GM23248 (cell line): ENCODE data around the gene SLBP. TPM values are rescaled to one million over a fixed set of nuclear protein-coding genes. Genes with fewer than 3 reads are reported as not detected.

Experiments
- DNase-seq: peaks from one replicate; pipeline ENCODE4 v3.0.0-alpha.2; 2015
- H2AFZ ChIP-seq: fragments of 200-600 bp; sonication (generic); 2 replicates; pipeline ENCODE4 v1.6.1; 2016; ENCODE audit warnings: antibody characterized with exemption
- H3F3A ChIP-seq: fragments of 200-600 bp; sonication (generic); 2 replicates; pipeline ENCODE4 v1.6.1; 2016; ENCODE audit warnings: mild to moderate bottlenecking, antibody characterized with exemption, mixed run types; ENCODE audit not compliant: insufficient read depth
- H3K27ac ChIP-seq: fragments of 200-600 bp; sonication (generic); 2 replicates; pipeline ENCODE4 v1.5.1; 2016; ENCODE audit warnings: mild to moderate bottlenecking
- H3K27me3 ChIP-seq: fragments of 200-600 bp; sonication (generic); replicated peaks from 2 replicates; pipeline ENCODE4 v1.6.1; 2016; ENCODE audit warnings: mild to moderate bottlenecking; ENCODE audit not compliant: insufficient read depth
- H3K36me3 ChIP-seq: fragments of 200-600 bp; sonication (generic); 2 replicates; pipeline ENCODE4 v1.6.1; 2016; ENCODE audit warnings: low read depth, mild to moderate bottlenecking
- H3K4me1 ChIP-seq: fragments of 200-600 bp; sonication (generic); 2 replicates; pipeline ENCODE4 v1.6.1; 2016; ENCODE audit warnings: mild to moderate bottlenecking; ENCODE audit not compliant: insufficient read depth
- H3K4me2 ChIP-seq: fragments of 200-600 bp; sonication (generic); one replicate; pipeline ENCODE4 v1.6.1; 2016; ENCODE audit warnings: mild to moderate bottlenecking; ENCODE audit not compliant: unreplicated experiment
- H3K4me3 ChIP-seq: fragments of 200-600 bp; sonication (generic); 2 replicates; pipeline ENCODE4 v1.5.1; 2016; ENCODE audit warnings: mild to moderate bottlenecking
- H3K79me2 ChIP-seq: fragments of 200-600 bp; sonication (generic); 2 replicates; pipeline ENCODE4 v1.6.1; 2016; ENCODE audit warnings: mild to moderate bottlenecking; ENCODE audit not compliant: insufficient read depth
- H3K9ac ChIP-seq: fragments of 200-600 bp; sonication (generic); 2 replicates; pipeline ENCODE4 v1.6.1; 2016; ENCODE audit warnings: mild to moderate bottlenecking
- H3K9me2 ChIP-seq: fragments of 200-600 bp; sonication (generic); 2 replicates; pipeline ENCODE4 v1.6.1; 2016; ENCODE audit warnings: mixed run types, mild to moderate bottlenecking, moderate library complexity; ENCODE audit not compliant: insufficient read depth
- H3K9me3 ChIP-seq: fragments of 200-600 bp; sonication (generic); one replicate; pipeline ENCODE4 v1.6.1; 2017; ENCODE audit warnings: low read depth
- H4K20me1 ChIP-seq: fragments of 200-600 bp; sonication (generic); 2 replicates; pipeline ENCODE4 v1.6.0; 2016; ENCODE audit not compliant: insufficient read depth
- EZH2 ChIP-seq: fragments of 200-600 bp; sonication (generic); IDR thresholded peaks from 2 replicates; pipeline ENCODE4 v1.6.1; 2018; ENCODE audit warnings: antibody characterized with exemption, mild to moderate bottlenecking; ENCODE audit not compliant: insufficient read depth, poor library complexity, severe bottlenecking
- EZH2phosphoT487 ChIP-seq: fragments of 200-600 bp; sonication (generic); IDR thresholded peaks from 2 replicates; pipeline ENCODE4 v1.6.1; 2018; ENCODE audit warnings: antibody characterized with exemption, moderate library complexity, mild to moderate bottlenecking, low read depth; ENCODE audit not compliant: insufficient read depth
- WGBS, 2 experiments: methylation state at CpG; one replicate each; pipeline ENCODE4 v1.1.6; 2015 to 2017; ENCODE audit warnings: low lambda C conversion rate in 2 of 2, low coverage in 1 of 2; ENCODE audit errors: missing lambda C conversion rate in 2 of 2; 5-methylcytosine and 5-hydroxymethylcytosine counted together
- in situ Hi-C: fragments of 300-500 bp; cut with MboI; formaldehyde crosslinking; loops from 2 replicates; pipeline ENCODE4 v1.15.0; 2020
- polyA plus RNA-seq: library from polyadenylated mRNA; unstranded; fragments of >200 nt; fragmentation: Nextera tagmentation; extraction: Ambion mirVana; gene quantifications from 2 replicates; pipeline ENCODE4 v1.2.1, GENCODE V29; 2016
- total RNA-seq: library from RNA; depleted of rRNA; stranded (reverse); fragments of >200 nt; shearing (Covaris generic); gene quantifications from 2 replicates; pipeline ENCODE4 v1.2.3, GENCODE V29; 2014

SLBP gene
- total and polyA plus RNA-seq, 2 experiments from 2014 or later: 72.7 to 85.8 TPM

DNA sequence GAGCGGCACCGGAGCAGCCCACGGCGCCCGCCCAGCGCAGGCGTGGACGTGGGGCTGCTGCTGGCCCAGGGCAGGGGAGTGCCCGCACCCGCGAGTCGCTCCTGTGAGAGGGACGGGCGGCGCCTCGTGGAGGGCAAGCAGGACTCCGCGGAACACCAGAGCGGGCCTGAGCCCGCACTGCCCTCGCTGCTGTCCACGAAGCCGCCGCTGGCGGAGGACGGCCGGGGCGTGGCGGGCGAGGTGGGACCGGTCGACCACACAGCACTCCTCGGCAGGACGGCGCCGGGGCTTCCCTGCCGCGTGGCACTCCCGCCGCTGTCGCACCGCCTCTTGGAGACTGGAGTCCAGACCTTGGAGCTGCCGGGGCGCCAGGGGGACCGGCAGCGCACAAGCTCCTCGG is 57.0 kb downstream of the SLBP start:
- 94% methylated on average over 36 to 46 of the region's 47 CpGs for WGBS, 2 experiments
- Histone ChIP-seq H3K79me2 (no peaks in the 10 kb centered on the region), H3K4me2 (no peak overlapping the region), H3K27me3 (no peaks in the 10 kb centered on the region), H3K9ac (no peak overlapping the region), H3F3A (no peaks in the 10 kb centered on the region), H3K9me3 (no peaks in the 10 kb centered on the region), H3K36me3 (no peaks in the 10 kb centered on the region), H3K4me1 (no peaks in the 10 kb centered on the region), H3K4me3 (no peak overlapping the region), H3K27ac (no peak overlapping the region), H4K20me1 (no peaks in the 10 kb centered on the region), H2AFZ (no peak overlapping the region), H3K9me2 (no peaks in the 10 kb centered on the region)
- DNase-seq: no peak
- TF ChIP-seq EZH2 (no peak), EZH2phosphoT487 (no peak)
- in situ Hi-C loops: no loop called here

DNA sequence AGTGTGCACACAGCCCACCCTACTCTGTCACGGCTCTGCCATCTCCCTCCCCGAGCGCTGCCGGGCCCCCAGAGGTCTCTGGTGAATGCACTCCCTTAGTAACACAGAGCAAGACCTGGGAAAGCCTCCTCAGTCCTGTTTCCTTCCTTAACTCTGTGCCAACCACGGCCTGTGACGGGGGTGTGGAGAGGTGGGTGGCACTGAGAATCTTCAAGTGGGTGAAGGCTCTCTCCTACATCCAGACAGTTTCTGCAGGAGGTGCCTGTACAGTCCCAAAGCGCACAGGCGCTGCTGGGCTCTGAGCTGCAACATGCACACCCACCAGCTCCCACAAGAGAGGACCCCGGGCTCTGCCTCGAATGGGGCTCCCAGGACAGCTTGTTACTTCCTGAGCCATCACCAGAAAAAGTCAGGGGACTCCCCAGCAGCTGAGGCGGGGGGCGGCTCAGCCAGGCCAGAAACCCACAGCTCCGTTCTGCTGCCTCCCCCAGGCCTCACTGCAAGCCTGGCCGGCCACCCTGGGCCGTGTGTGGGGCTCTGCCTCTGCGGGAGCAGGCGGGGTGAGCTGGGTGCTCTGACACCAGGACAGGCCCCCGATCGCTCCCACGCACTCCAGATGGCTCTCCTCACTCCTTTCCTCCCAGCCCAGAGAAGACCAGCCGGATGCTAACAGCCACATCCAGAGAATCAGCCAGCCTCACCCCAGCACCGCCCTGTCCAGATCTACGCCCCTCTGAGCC is 57.7 kb downstream of the SLBP start:
- Histone ChIP-seq H4K20me1 (no peaks in the 10 kb centered on the region), H3K79me2 (no peaks in the 10 kb centered on the region), H3K4me2 (no peak overlapping the region), H3K9ac (no peak overlapping the region), H3K9me3 (no peaks in the 10 kb centered on the region), H3K27me3 (no peaks in the 10 kb centered on the region), H2AFZ (no peak overlapping the region), H3K9me2 (no peaks in the 10 kb centered on the region), H3K4me1 (no peaks in the 10 kb centered on the region), H3F3A (no peaks in the 10 kb centered on the region), H3K36me3 (no peaks in the 10 kb centered on the region), H3K27ac (no peak overlapping the region), H3K4me3 (no peak overlapping the region)
- TF ChIP-seq EZH2 (no peak), EZH2phosphoT487 (no peak)
- WGBS, 2 experiments: 89 to 90% methylated on average over 20 to 22 of the region's 23 CpGs
- in situ Hi-C loops: no loop called here
- no peak for DNase-seq

DNA sequence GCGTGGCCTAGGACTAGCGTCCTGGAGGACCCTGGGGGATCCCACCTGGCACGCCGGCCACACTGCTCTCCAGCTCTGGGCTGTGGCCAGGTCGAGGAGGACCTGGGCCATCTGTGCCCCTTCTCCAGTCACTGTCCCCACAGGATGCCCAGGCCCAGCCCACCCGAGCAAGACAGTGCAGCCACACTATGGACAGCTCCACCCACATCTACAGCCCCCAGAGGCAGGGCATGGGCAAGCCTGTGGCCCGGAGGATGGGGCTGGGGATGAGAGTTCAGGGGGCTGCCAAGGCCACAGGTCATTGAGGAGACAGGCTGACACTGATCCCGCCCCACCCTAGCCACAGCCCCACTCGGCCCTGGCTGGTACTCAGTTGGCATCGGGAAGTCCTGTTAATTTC is 58.3 kb downstream of the SLBP start:
- WGBS, 2 experiments: 80 to 83% methylated on average over 10 of the region's 10 CpGs
- DNase-seq: no peak
- Histone ChIP-seq H3K27me3 (no peaks in the 10 kb centered on the region), H3K4me2 (no peak overlapping the region), H3K4me3 (no peak overlapping the region), H2AFZ (no peak overlapping the region), H3K9me2 (no peaks in the 10 kb centered on the region), H3K36me3 (no peaks in the 10 kb centered on the region), H3K4me1 (no peaks in the 10 kb centered on the region), H3K9ac (no peak overlapping the region), H3K27ac (no peak overlapping the region), H3K79me2 (no peaks in the 10 kb centered on the region), H4K20me1 (no peaks in the 10 kb centered on the region), H3K9me3 (no peaks in the 10 kb centered on the region), H3F3A (no peaks in the 10 kb centered on the region)
- TF ChIP-seq EZH2: no peak
- TF ChIP-seq EZH2phosphoT487: no peak
- in situ Hi-C loops: no loop called here

DNA sequence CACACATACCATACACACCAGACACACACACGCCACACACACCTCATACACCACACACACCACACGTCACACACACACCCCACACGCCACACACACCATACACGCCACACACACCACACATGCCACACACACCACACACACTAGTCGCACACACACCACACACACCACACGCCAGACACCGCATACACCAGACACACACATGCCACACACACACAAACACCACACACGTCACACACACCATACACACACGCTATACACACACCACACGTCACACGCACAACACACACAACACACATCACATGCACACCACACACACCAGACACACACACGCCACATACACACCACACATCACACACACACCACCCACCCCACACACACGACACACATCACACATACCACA is 60.0 kb downstream of the SLBP start:
- TF ChIP-seq EZH2: no peak
- TF ChIP-seq EZH2phosphoT487: no peak
- no peak overlapping the region for H2AFZ ChIP-seq
- H3K9ac ChIP-seq: no peak overlapping the region
- H3K79me2 ChIP-seq: no peaks in the 10 kb centered on the region
- H4K20me1 ChIP-seq: no peaks in the 10 kb centered on the region
- H3F3A ChIP-seq: no peaks in the 10 kb centered on the region
- no peak overlapping the region for H3K27ac ChIP-seq
- WGBS, 2 experiments: 89 to 93% methylated on average over 10 to 13 of the region's 13 CpGs
- H3K9me3 ChIP-seq: no peaks in the 10 kb centered on the region
- H3K27me3 ChIP-seq: no peaks in the 10 kb centered on the region
- no peak overlapping the region for H3K4me3 ChIP-seq
- no peak for DNase-seq
- no peaks in the 10 kb centered on the region for H3K36me3 ChIP-seq
- in situ Hi-C loops: no loop called here
- no peaks in the 10 kb centered on the region for H3K9me2 ChIP-seq
- H3K4me1 ChIP-seq: no peaks in the 10 kb centered on the region
- H3K4me2 ChIP-seq: no peak overlapping the region

DNA sequence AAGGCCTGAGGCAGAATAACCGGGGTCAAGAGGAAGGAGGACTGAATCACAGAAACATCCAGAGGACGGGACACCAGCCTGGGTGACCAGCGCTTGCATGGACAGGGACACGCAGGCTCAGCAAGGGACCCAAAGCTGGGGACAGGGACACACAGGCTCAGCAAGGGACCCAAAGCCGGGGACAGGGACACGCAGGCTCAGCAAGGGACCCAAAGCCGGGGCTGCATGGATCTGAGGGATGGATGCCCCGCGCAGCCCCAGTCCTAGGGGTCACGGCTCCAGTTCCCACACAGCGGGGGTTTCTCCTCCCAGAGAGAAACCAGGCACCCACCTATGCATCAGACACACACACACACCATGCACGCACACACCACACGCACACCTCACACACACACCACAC is 60.5 kb downstream of the SLBP start:
- H3K4me2 ChIP-seq: no peak overlapping the region
- no peaks in the 10 kb centered on the region for H4K20me1 ChIP-seq
- no peaks in the 10 kb centered on the region for H3K9me2 ChIP-seq
- no peaks in the 10 kb centered on the region for H3F3A ChIP-seq
- no peak for DNase-seq
- H3K4me3 ChIP-seq: no peak overlapping the region
- TF ChIP-seq EZH2 (no peak), EZH2phosphoT487 (no peak)
- no peaks in the 10 kb centered on the region for H3K36me3 ChIP-seq
- no peak overlapping the region for H3K27ac ChIP-seq
- in situ Hi-C loops: no loop called here
- H3K4me1 ChIP-seq: no peaks in the 10 kb centered on the region
- no peak overlapping the region for H3K9ac ChIP-seq
- H3K79me2 ChIP-seq: no peaks in the 10 kb centered on the region
- 90 to 92% methylated on average over 6 to 13 of the region's 13 CpGs for WGBS, 2 experiments
- no peaks in the 10 kb centered on the region for H3K9me3 ChIP-seq
- no peak overlapping the region for H2AFZ ChIP-seq
- no peaks in the 10 kb centered on the region for H3K27me3 ChIP-seq
